Esophagus squamous epithelium (tissue), 5 donors: Measurements from ENCODE around the gene MTF1. TPM values are rescaled to one million over a fixed set of nuclear protein-coding genes. Genes with fewer than 3 reads are reported as not detected.
"Not testable (repeated sequence)": the region's sequence is repeated elsewhere in the genome, so short reads cannot be mapped to it uniquely, and the experiment has no call there.

Source experiments
- DNase-seq: peaks from one replicate; lab custom pipeline; 2025; lab: John Stamatoyannopoulos, UW
- H3K27ac ChIP-seq, 4 donors: fragments of 200-600 bp; sonication (generic); one replicate each; pipeline ENCODE4 v1.5.1; 2016 to 2019; ENCODE audit warnings: mild to moderate bottlenecking in 1 of 4
- H3K27me3 ChIP-seq, 4 donors: fragments of 200-600 bp; sonication (generic); 1 replicate in 3 of 4; 2 replicates in 1 of 4; pipeline versions ENCODE4 v1.5.1 to v1.6.0; 2017 to 2021; ENCODE audit warnings: antibody characterized with exemption in 1 of 4
- H3K36me3 ChIP-seq, 3 donors: fragments of 200-600 bp; sonication (generic); one replicate each; pipeline ENCODE4 v1.5.1; 2016 to 2019
- H3K4me1 ChIP-seq, 3 donors: fragments of 200-600 bp; sonication (generic); one replicate each; pipeline ENCODE4 v1.5.1; 2017 to 2019
- H3K4me3 ChIP-seq, 4 donors: fragments of 200-600 bp; sonication (generic); 1 replicate in 3 of 4; 2 replicates in 1 of 4; pipeline ENCODE4 v1.5.1; 2016 to 2019; ENCODE audit warnings: mild to moderate bottlenecking in 2 of 4, moderate library complexity in 1 of 4
- H3K9me3 ChIP-seq, 3 donors: fragments of 200-600 bp; sonication (generic); one replicate each; pipeline ENCODE4 v1.5.1; 2016 to 2019
- POLR2A ChIP-seq, 4 donors: fragments of 450-650 bp; IDR thresholded peaks; one replicate each; pipeline ENCODE4 v1.6.1; 2017; ENCODE audit warnings: antibody characterized with exemption in 4 of 4, mild to moderate bottlenecking in 4 of 4, moderate library complexity in 3 of 4
- WGBS, 2 donors: methylation state at CpG; one replicate each; pipeline ENCODE4 v1.1.5; 2018; 5-methylcytosine and 5-hydroxymethylcytosine counted together
- intact Hi-C: fragments of 100-400 bp; cut with DNase I; formaldehyde crosslinking; loops from one replicate; pipeline ENCODE4 v1.15.0; 2022
- total RNA-seq, 4 donors: library from RNA; depleted of rRNA; stranded (reverse); fragments of >200 nt; gene quantifications; one replicate each; pipeline ENCODE4 v1.1.0, GENCODE V29; 2016
- TF ChIP-seq, protein P1 (sequence below), 6 experiments: fragments of 450-650 bp in 4 of 6; fragments of 200-600 bp in 2 of 6; sonication (generic) in 2 of 6; IDR thresholded peaks; one replicate each; pipeline ENCODE4 v1.5.1; 2016 to 2019; ENCODE audit warnings: antibody characterized with exemption in 6 of 6, mild to moderate bottlenecking in 4 of 6, moderate library complexity in 4 of 6
- donor health status: DM: yes; HTN: yes; CAD: no.

MTF1 gene
- total RNA-seq, 4 donors from 2014 or later: 6.3 to 13.4 (median 9.9) TPM

DNA sequence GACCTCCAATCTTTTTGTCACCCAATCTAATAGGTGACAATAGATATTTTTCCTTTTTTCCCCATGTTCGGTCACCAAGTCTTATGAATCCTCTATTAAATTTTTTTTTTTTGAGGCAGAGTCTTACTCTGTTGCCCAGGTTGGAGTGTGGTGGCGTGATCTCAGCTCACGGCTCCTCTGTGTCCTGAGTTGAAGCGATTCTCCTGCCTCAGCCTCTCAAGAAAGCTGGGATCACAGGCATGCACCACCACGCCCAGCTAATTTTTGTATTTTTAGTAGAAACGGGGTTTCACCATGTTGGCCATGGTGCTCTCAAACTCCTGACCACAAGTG, 42.5 kb upstream of the MTF1 start:
- TF ChIP-seq POLR2A (IDR thresholded peaks at IDR 0.05): no peak
- TF ChIP-seq, protein P1, sequence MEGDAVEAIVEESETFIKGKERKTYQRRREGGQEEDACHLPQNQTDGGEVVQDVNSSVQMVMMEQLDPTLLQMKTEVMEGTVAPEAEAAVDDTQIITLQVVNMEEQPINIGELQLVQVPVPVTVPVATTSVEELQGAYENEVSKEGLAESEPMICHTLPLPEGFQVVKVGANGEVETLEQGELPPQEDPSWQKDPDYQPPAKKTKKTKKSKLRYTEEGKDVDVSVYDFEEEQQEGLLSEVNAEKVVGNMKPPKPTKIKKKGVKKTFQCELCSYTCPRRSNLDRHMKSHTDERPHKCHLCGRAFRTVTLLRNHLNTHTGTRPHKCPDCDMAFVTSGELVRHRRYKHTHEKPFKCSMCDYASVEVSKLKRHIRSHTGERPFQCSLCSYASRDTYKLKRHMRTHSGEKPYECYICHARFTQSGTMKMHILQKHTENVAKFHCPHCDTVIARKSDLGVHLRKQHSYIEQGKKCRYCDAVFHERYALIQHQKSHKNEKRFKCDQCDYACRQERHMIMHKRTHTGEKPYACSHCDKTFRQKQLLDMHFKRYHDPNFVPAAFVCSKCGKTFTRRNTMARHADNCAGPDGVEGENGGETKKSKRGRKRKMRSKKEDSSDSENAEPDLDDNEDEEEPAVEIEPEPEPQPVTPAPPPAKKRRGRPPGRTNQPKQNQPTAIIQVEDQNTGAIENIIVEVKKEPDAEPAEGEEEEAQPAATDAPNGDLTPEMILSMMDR (IDR thresholded peaks at IDR 0.05): no peak
- H3K27me3 ChIP-seq: no peaks in the 10 kb centered on the region
- DNase-seq: no peak

DNA sequence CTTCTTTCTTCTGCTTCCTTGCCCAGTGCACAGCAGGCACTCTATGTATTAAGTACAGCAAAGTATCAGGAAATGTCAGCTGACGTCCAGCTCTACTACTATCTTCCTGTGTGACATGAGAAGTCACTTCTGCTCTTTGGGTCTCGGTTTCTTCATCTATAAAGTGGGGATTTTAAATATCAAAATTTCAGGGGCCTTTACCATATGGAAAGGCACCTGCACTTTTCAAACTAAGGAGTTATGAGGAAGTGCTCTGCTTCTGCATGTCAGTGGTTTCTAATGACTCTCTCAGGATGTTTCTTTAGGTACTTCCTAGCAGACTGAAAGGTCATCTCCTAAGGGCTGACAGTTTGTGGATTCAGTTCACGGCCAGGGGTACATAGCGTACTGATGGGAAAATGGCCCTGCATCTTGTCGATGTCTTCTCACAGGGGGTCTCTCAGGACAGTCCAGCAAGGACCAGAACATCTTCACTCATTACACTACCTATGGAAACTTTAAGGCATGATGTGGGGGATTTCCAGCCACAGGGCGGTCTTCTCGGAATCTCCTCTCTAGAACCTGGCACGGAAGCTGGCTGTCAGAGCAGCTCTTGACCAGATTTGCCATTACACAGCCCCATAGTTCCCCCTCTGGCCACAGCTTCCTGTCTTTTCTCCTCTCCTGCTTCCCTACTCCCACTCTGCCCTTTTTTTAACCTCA, 42.0 kb upstream of the MTF1 start:
- H3K4me1 ChIP-seq: no peaks in the 10 kb centered on the region
- intact Hi-C loops: no loop called here
- H3K27me3 ChIP-seq: no peaks in the 10 kb centered on the region
- no peak overlapping the region for H3K27ac ChIP-seq
- H3K36me3 ChIP-seq: peaks cover 0 to 15% (median 0%) of the 10 kb centered on the region in 3 donors
- 68 to 75% methylated on average over 6 to 8 of the region's 8 CpGs for WGBS, 2 donors
- no peaks in the 10 kb centered on the region for H3K9me3 ChIP-seq
- TF ChIP-seq POLR2A (IDR thresholded peaks at IDR 0.05): no peak
- TF ChIP-seq, protein P1 (IDR thresholded peaks at IDR 0.05): no peak
- no peak overlapping the region for H3K4me3 ChIP-seq
- no peak for DNase-seq

More for the DNA sequence above, 42.5 kb upstream of the MTF1 start:
- intact Hi-C loops: no loop called here
- peaks cover 0 to 15% (median 0%) of the 10 kb centered on the region in 3 donors for H3K36me3 ChIP-seq
- H3K4me1 ChIP-seq: no peaks in the 10 kb centered on the region
- 90 to 100% methylated on average over 2 to 6 of the region's 6 CpGs for WGBS, 2 donors
- no peaks in the 10 kb centered on the region for H3K9me3 ChIP-seq
- H3K4me3 ChIP-seq: no peak overlapping the region
- H3K27ac ChIP-seq: no peak overlapping the region

DNA sequence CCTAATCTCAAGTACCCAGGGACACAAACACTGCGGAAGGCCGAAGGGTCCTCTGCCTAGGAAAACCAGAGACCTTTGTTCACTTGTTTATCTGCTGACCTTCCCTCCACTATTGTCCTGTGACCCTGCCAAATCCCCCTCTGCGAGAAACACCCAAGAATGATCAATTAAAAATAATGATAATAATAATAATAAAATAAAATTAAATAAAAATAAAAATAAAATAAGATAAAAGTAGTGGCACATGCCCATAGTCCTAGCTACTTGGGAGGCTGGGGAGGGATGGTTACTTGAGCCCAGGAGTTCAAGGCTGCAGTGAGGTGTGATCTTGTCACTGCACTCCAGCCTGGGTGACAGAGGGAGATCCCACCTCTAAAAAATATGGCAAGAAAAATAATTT, 38.2 kb upstream of the MTF1 start:
- 94% methylated on average over 3 of the region's 3 CpGs; no CpG with 5 or more reads in 1 of the 2 donors for WGBS, 2 donors
- H3K27ac ChIP-seq, DNase-seq, H3K27me3 ChIP-seq, H3K4me1 ChIP-seq, H3K4me3 ChIP-seq, intact Hi-C loops, H3K9me3 ChIP-seq: not testable (repeated sequence)
- H3K36me3 ChIP-seq: peaks cover 0 to 18% (median 0%) of the 10 kb centered on the region in 3 donors

DNA sequence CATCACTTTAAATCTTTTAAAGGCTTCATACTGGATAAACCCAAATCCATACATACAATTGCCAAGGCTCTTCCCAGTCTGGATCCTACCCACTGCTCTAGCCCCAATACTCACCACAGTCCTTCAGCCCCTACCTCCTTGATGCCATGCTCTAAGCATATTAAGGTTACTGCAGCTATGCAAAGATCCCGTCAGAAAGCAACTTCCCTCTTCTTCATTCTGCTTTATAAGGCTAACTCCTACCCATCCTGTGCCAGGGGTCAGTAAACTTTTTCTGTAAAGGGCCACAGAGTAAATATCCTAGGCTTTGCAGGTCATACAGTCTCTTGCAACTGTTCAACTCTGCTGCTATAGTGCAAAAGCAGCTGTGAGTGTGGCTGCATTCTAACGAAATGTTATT, 34.3 kb upstream of the MTF1 start:
- intact Hi-C loops: no loop called here
- Histone ChIP-seq H3K36me3 (peaks cover 0 to 35% (median 0%) of the 10 kb centered on the region in 3 donors), H3K27me3 (no peaks in the 10 kb centered on the region), H3K4me1 (no peaks in the 10 kb centered on the region), H3K4me3 (no peak overlapping the region), H3K27ac (peak overlapping the region in 1 of 4 donors; percentile 2), H3K9me3 (no peaks in the 10 kb centered on the region)
- TF ChIP-seq POLR2A (IDR thresholded peaks at IDR 0.05): no peak
- TF ChIP-seq, protein P1 (IDR thresholded peaks at IDR 0.05): no peak
- DNase-seq: no peak
- 83% methylated on average over 2 of the region's 2 CpGs for WGBS, 2 donors

DNA sequence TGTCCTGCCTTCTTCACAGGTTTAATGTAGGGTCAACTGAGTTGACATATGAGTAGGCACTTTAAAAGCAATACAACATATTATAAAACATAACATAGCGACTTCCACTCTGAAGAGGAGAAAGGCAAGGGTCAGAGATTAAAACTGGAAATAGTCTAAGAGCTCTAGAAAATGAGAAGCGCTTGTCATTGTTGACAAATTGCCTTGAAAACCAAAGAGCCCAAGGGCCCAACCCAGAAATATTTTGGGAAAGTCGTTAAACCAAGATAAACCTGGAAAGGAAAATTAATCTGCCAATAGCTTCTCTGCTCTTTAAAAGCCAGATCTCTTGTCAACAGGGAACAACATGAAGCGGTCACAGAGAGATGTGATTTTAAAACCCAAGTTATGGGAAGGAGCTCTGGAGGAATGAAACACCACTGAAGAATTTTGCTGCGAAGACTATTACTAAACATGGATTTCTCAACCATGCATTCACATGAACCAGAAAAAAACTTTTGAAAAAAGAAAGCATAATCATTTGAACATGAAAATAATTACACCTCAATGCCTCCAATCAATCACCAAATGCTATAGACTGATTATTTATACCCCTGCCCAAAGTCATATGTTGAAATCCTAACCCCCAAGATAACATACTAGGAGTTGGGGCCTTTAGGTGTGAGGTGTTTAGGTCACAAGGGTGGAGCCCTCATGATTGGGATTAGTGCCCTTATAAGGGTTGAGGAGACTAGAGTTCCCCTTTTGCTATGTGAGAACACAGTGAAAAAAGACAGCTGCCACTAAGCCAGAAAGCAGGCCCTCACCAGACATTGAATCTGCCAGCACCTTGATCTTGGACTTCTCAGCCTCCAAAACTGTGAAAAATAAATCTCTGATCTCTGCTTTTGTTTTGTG, 33.0 kb upstream of the MTF1 start:
- Histone ChIP-seq H3K27me3 (no peaks in the 10 kb centered on the region), H3K4me3 (no peak overlapping the region), H3K9me3 (no peaks in the 10 kb centered on the region), H3K36me3 (peaks cover 0 to 48% (median 6%) of the 10 kb centered on the region in 3 donors), H3K27ac (no peak overlapping the region), H3K4me1 (no peaks in the 10 kb centered on the region)
- 70 to 75% methylated on average over 5 of the region's 5 CpGs for WGBS, 2 donors
- DNase-seq: no peak
- TF ChIP-seq, protein P1 (IDR thresholded peaks at IDR 0.05): no peak
- no peak for TF ChIP-seq POLR2A (IDR thresholded peaks at IDR 0.05)
- intact Hi-C loops: no loop called here
